Smooth muscle cell of the coronary artery (primary cell): ENCODE measurements around the gene HOXC9. TPM values are rescaled to one million over a fixed set of nuclear protein-coding genes. Genes with fewer than 3 reads are reported as not detected.

ENCODE experiments used
- total RNA-seq: library from RNA; depleted of rRNA; stranded (reverse); fragments of >200 nt; gene quantifications from 2 replicates; pipeline ENCODE4 v1.2.3, GENCODE V29; 2014; ENCODE audit warnings: low replicate concordance

Gene HOXC9
- total RNA-seq = 0.08 TPM in 1 of 2 replicates, not detected in the other

DNA sequence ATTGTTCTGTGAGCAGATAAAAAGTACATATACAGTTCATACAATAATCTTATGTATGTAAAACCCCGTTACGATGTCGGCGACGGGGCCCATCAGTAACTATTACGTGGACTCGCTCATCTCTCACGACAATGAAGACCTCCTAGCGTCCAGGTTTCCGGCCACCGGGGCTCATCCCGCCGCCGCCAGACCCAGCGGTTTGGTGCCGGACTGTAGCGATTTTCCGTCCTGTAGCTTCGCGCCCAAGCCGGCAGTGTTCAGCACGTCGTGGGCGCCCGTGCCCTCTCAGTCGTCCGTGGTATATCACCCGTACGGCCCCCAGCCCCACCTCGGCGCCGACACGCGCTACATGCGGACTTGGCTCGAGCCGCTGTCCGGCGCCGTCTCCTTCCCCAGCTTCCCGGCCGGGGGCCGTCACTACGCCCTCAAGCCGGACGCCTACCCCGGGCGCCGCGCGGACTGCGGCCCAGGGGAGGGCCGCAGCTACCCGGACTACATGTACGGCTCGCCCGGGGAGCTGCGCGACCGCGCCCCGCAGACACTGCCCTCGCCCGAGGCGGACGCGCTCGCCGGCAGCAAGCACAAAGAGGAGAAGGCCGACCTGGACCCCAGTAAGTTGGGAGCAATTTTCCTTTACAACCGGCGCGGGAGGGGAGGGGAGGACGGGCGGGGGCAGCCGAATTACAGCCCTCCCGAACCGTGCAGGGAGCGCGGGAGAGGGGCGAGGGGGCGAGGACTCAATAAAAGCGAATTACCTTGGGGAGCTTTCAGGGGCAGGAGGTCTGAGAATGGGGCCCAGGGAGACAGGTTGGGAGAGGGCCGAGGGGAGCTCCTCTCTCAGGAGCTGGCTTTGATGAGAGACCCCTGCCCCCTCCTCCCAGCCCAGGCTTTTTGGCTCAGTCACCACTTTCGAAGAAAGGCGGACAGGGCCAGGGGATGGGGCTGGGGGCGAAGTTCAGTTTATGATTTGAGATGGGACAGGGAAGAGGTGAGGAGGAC, at the start of gene HOXC9:
Gene HOXC9, plus strand, starts transcription at position 46 of the 999 bp plus-strand sequence. Its CDS starts 28 bp downstream, at position 74.

DNA sequence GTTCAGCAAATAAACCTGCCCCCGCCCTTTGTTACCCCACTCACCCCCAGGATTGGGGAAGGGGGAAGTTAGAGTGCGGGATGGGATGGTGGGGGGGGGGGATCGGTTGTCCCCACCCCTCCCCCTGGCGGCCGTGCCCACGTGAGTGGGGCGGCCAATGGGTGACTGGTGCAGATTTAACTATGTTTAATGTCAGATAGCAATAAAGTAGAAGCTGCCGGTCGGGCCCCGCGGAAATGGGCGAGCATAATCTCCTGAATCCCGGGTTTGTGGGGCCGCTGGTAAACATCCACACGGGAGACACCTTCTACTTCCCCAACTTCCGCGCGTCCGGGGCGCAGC, 45.3 kb upstream of the HOXC9 start, which contains the start of gene HOXC12:
Gene HOXC12, plus strand, starts transcription at position 210 of the 342 bp plus-strand sequence. Its CDS starts 27 bp downstream, at position 237.

DNA sequence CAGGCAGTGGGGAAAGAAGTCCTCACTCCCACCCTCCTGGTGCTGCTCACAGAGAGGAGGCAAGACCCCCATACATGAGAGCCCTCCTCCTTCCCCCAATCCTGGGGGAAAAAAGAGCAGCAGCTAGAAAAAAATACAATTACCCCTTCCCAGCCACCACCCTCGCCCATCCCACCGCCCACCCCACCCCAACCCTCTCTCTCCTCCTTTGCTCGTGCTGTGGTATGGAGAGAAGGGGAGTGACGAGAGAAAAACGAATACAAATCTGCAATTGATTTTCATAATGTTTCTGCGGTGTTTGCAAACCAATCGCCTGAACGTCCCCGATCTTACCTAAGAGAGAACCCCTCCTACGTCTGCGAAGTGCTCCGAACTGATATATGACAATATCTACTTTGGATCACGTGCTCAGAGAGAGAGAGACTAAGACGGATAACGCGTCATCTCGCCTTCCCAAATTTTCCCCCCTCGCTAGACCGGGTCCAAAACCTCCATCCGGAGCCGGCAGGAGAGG, 27.2 kb upstream of the HOXC9 start, which contains the start of gene HOXC11:
Gene HOXC11, plus strand, starts transcription at position 405 of the 514 bp plus-strand sequence. CDS start 116 bp downstream, outside the sequence.

DNA sequence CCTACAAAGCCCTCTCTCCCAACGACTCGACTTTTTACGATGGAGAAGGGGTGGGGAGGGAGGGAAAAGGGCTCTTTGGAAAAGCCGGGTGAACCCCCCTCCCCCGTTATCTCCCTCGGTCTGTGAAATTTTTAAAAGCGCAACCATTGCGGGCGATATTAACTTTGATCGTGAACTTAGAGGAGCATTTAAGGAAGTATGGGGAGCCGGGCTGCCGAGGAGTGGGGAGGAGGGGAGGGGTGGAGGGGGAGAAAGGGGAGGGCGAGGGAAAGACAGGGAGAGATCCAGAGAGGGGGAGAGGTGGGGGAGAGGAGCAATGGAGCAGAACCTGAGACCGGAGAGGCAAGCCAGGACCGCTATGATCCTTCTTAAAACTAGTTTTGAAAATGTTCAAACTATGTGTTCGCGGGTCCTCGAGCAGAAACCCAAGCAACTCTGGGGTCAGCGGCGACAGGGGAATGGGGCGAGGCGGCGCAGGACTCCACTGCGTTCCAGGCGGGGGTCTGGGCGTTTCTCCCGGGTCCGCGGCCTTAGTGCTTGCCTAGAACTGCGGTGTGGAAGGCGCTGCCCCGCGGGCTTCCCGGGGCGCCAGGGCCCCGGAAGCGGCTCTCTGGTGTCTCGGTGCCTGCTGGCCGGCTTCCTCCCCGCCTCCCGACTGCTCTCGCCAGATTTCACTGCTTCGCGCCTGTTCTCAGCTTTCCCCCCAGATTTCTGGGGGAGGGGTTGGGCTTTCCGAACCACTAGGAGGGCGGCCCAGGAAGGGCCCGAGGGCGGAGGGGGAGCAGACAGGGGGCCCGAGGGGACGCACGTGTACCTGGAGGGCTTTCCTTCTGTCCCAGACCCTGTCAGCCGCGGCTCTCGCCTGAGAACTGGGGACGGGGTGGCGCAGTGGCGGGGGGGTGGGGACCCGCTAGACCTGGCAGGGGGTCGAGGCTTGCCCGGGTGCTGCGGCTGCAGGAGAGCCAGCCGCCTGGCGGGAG, 25.6 kb upstream of the HOXC9 start, which contains the start of gene HOTAIR:
Gene HOTAIR, minus strand, starts transcription at position 871 of the 980 bp plus-strand sequence.

DNA sequence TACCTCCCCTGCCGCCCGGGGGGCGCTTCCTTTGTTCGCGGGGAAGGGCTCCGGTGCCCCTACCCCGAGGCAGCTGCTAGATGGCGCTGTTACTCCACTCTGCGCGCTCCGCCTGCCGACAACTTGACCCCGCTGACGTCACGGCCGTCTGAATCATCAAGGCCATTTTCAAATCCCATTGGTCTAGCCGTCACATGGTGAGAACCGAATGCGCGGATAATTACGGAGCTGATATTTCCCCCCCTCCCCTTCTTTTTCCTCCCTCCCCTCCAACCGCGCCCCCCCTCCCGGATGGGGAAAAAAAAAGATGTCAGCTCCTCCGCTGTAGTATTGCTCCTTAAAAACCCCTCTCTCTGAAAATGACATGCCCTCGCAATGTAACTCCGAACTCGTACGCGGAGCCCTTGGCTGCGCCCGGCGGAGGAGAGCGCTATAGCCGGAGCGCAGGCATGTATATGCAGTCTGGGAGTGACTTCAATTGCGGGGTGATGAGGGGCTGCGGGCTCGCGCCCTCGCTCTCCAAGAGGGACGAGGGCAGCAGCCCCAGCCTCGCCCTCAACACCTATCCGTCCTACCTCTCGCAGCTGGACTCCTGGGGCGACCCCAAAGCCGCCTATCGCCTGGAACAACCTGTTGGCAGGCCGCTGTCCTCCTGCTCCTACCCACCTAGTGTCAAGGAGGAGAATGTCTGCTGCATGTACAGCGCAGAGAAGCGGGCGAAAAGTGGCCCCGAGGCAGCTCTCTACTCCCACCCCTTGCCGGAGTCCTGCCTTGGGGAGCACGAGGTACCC, 14.9 kb upstream of the HOXC9 start, which contains the start of gene HOXC10:
Gene HOXC10, plus strand, starts transcription at position 246 of the 791 bp plus-strand sequence. Its CDS starts 114 bp downstream, at position 360.

DNA sequence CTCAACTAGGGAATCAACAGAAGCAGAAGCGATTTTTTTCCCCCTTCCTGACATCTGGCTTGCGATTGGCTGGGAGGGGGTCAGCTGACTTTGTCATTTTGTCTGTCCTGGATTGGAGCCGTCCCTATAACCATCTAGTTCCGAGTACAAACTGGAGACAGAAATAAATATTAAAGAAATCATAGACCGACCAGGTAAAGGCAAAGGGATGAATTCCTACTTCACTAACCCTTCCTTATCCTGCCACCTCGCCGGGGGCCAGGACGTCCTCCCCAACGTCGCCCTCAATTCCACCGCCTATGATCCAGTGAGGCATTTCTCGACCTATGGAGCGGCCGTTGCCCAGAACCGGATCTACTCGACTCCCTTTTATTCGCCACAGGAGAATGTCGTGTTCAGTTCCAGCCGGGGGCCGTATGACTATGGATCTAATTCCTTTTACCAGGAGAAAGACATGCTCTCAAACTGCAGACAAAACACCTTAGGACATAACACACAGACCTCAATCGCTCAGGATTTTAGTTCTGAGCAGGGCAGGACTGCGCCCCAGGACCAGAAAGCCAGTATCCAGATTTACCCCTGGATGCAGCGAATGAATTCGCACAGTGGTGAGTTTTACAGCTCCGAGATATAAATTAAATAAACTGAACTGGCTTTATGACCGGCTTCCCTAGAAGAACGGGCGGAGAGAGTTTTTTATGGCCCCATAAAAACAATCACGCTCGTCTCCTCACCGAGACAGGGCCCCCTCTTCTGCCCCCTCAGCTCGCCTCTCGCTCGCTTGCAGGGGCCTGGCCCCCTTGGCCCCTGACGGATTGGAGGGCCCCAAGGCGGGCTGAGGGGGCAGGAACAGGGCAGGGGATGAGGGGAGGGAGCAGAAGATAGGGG, 28.6 kb downstream of the HOXC9 start, which contains the start of gene HOXC6:
Gene HOXC6, plus strand, starts transcription at position 127 of the 888 bp plus-strand sequence. Its CDS starts 82 bp downstream, at position 209.

DNA sequence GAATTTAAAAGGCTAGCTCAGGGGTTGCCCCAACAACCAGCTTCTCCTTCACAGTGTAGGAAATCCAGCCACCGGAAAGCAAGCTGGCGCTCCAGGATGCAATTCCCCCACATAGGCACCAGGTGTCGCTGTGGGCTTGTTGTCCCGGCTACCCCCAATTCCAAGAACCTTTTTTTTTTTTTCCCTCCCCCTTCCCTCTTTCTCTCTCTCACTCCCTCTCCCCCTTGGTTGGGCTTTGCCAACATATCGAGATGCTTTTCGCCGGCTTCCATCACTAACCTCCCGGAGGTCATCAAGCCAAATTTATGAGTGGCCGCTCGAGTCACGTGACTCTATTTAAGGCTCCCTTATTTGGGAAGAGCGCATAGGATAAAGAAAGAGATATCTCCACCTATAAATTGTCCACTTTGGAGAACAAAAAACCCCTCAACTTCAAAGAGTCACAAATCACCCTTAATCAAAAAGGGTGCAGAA, 32.7 kb downstream of the HOXC9 start, which contains the start of gene HOXC5:
Gene HOXC5, plus strand, starts transcription at position 424 of the 474 bp plus-strand sequence. CDS start 73 bp downstream, outside the sequence.

Other genes starting within 250 kb of the HOXC9 start
- not detected in 2 replicates for gene CISTR, start 248.2 kb upstream of the HOXC9 start, total RNA-seq
- not detected in 2 replicates for gene HOXC13, start 61.3 kb upstream of the HOXC9 start, total RNA-seq
- not detected in 2 replicates for gene HOXC12, start 45.3 kb upstream of the HOXC9 start, total RNA-seq
- gene HOXC11, start 27.0 kb upstream of the HOXC9 start, total RNA-seq = not detected in 2 replicates
- not detected in 2 replicates for gene HOTAIR, start 25.2 kb upstream of the HOXC9 start, total RNA-seq
- not detected in 2 replicates for gene HOXC10, start 15.0 kb upstream of the HOXC9 start, total RNA-seq
- gene HOXC8, start 8.8 kb downstream of the HOXC9 start, total RNA-seq = not detected in 2 replicates
- gene HOXC6, start 28.3 kb downstream of the HOXC9 start, total RNA-seq = 0.35 TPM in 1 of 2 replicates, not detected in the other
- 0.12 TPM in 1 of 2 replicates, not detected in the other for gene HOXC5, start 32.9 kb downstream of the HOXC9 start, total RNA-seq
- not detected in 2 replicates for gene HOXC4, start 53.7 kb downstream of the HOXC9 start, total RNA-seq
- gene SMUG1, start 188.8 kb downstream of the HOXC9 start, total RNA-seq = 9.6 and 24.5 TPM in 2 replicates